SW480 (cell line): ENCODE data around the gene PSPC1.
A peak's percentile ranks its signal among the peaks of the same experiment; 100 is the strongest.
"Not testable (repeated sequence)": the region's sequence is repeated elsewhere in the genome, so short reads cannot be mapped to it uniquely, and the experiment has no call there.

Experiments
- DNase-seq: peaks from one replicate; pipeline ENCODE4 v3.0.0-alpha.2; 2016; ENCODE audit warnings: low spot score

PSPC1 gene

GRCh38 chr13:19782727-19783682 is at the start of gene PSPC1:
Gene PSPC1, minus strand, starts transcription at chr13:19782945. Its CDS starts 188 bp downstream, at chr13:19782757.
- DNase-seq, result peak; percentile 97

GRCh38 chr13:19822673-19823072 is 39.9 kb upstream of the PSPC1 start:
- DNase-seq, result no peak

- DNase-seq, result no peak
Measured at GRCh38 chr13:19818223-19818842, 35.6 kb upstream of the PSPC1 start.

DNA sequence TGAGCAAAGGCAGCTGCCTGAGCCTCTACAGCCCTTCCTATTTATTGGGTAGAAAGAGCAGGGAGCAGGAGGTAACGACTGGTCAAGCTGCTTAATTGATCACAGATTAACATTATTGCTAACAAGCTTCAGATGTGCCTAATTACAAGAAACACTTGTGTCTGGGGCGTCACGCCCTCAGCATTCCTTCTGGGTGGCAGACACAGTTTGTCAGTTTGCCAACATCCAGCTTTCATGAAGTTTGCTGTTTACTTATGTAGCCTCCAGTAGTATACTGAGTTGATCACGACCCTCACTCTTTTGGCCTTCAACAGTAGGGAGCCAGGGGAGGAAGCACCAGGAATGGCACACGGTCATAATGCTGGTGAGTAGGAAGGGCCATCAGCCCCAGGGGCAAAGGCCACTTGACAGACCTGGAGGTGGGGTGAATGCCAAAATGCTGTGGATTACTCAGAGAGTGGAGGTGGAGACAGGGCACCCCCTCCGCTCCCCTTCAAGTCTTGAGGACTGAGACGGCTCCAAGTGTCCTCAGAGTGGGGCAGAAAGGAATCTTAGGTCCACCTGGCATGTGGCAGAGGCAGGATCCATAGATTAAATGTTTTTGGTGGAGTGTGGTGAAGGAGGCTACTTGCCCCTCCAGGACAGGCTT is 34.9 kb upstream of the PSPC1 start:
- DNase-seq, result no peak

- DNase-seq, result no peak
Measured at GRCh38 chr13:19817106-19817505, 34.4 kb upstream of the PSPC1 start.

DNA sequence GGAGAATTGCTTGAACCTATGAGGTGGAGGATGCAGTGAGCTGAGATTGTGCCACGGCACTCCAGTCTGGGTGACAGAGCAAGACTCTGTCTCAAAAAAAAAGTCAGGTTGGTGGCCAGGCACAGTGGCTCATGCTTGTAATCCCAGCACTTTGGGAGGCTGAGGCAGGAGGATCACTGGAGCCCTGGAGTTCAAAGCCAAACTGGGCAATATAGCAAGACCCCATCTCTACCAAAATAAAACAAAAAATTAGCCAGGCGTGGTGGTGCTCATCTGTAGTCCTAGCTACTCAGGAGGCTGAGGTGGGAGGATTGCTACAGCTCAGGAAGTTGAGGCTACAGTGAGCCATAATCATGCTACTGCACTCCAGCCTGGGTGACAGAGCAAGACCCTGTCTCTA is 33.1 kb upstream of the PSPC1 start:
- not testable (repeated sequence) for DNase-seq

- DNase-seq, result no peak
Measured at GRCh38 chr13:19810996-19811881, 28.5 kb upstream of the PSPC1 start.

GRCh38 chr13:19810151-19810550 is 27.4 kb upstream of the PSPC1 start:
- DNase-seq, result no peak

GRCh38 chr13:19805765-19806164 is 23.0 kb upstream of the PSPC1 start:
- DNase-seq, result no peak

DNA sequence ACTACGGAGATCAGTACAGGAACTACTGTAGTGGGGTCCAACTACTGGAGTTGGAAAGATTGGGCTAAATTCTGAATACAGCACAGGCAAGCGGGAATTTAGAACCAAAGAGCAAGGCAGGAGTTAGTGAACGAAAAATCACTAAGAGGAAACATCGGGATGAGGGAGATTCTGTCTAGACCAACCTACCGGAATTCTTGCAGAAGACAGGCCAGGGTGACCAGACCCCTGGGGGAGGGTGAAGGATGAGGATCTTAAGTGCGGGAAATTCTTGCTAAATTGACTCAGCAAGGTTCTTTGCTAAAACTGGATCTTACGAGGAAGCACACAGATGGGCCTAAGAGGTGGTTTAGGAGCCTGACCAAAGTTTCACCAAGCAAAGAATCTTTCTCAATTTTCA is 13.2 kb upstream of the PSPC1 start:
- no peak for DNase-seq

DNA sequence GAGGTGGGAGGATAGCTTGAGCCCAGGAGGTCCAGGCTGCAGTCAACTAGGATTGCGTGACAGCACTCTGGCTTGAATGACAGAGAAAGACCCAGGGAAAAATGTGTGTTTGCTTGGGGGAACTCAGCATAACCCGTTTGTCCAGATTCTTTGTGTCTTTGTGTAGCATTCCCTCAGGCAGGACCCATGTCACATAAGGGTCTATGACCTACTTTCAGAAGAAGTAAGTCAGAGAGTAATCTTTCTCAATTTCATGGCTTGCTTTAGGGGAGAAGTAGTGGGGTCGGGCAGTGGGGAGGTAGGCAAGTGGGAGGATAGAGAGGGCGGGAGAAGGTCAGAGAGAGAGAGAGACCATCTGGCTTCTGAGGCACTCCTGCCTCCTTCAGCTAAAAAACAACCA is 11.9 kb upstream of the PSPC1 start:
- no peak for DNase-seq

- no peak for DNase-seq
Measured at GRCh38 chr13:19791953-19792537, 9.3 kb upstream of the PSPC1 start.

- peak; percentile 51 for DNase-seq
Measured at GRCh38 chr13:19782049-19782726, 557 bp downstream of the PSPC1 start.

DNA sequence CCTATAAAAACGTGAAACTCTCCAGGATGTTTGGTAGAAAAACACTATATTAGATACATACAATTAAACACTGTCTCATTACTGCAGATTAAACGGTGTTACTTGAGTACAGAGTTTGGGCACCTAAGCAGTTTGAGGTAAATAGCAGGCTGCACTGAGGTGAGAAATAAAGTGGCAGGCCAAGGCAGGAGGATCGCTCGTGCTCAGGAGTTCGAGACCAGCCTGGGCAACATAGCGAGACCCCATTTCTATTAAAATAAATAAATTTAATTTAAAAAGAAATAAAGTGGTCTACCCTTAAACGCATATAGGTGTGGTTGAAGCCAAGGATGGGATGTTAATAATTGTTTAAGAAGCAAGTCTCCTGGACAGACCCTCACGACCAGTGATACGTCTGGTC is 1.2 kb downstream of the PSPC1 start:
- no peak for DNase-seq

DNA sequence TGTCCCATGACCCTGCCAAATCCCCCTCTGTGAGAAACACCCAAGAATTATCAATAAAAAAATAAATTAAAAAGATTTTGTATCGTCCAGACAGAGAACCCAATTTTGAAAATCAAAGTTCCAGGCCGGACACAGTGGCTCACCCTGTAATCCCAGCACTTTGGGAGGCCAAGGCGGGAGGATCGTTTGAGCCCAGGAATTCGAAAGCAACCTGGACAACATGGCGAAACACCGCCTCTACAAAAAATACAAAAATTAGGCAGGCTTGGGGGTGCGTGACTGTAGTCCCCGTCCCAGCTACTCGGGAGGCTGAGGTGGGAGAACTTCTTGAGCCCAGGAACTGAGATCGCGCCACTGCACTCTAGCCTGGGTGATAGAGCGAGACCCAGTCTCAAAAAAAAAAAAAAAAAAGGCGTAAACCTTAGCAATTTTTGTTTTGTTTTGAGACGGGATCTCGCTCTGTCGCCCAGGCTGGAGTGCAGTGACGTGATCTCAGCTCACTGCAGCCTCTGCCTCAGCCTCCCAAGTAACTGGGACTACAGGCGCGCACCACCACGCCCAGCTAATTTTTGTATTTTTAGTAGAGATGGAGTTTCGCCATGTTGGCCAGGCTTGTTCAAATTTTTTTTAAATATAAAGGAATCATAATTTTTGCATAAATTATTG is 1.9 kb downstream of the PSPC1 start:
- DNase-seq, result not testable (repeated sequence)

DNA sequence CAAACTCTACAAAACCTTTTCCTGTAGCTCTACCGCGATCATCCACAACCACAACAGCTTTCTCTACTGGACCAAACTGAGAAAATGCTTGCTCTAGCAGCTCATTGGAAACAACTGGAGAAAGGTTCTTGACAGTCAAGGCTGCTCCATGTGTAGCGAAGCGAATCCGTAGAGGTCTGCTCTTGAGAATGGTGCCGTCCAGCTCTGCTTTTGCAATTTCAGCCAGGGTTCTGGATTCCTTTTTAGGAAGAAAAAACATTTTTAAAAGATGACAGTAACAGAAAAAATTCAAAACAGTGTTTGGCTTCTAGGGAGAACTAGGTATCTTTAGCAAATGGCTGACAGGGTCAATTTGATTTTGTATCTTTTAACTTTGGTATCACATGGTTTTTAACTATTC is 10.4 kb downstream of the PSPC1 start:
- no peak for DNase-seq

DNA sequence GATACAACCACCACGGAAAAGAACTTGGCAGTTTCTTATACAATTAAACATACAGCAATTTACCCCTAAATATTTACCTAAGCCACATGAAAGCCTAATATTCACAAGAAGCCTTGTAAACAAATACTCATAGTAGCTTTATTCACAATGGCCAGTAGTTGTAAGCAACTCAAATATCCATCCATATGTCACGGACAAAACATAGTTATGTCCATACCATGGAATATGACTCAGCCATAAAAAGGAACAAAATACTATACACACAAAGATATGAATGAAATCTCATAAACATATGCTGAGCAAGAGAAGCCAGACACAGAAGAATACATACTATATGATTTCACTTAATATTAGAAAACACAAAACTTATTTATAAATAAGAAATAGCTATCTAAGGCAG is 12.9 kb downstream of the PSPC1 start:
- peak; percentile 34 for DNase-seq

DNA sequence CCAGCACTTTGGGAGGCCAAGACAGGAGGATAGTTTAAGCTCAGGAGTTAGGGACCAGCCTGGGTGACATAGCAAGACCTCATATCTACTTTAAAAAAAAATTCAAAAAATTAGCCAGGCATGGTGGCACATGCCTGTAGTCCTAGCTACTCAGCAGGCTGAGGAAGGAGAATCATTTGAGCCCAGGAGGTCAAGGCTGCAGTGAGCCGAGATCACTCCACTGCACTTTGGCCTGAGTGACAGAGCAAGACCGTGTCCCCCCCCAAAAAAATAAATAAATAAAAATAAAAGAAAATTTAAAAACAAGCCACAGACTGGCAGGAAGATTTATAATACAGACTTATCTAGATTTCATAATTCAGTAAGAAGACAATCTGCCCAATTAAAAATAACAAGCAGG is 14.8 kb downstream of the PSPC1 start:
- DNase-seq, result no peak

DNA sequence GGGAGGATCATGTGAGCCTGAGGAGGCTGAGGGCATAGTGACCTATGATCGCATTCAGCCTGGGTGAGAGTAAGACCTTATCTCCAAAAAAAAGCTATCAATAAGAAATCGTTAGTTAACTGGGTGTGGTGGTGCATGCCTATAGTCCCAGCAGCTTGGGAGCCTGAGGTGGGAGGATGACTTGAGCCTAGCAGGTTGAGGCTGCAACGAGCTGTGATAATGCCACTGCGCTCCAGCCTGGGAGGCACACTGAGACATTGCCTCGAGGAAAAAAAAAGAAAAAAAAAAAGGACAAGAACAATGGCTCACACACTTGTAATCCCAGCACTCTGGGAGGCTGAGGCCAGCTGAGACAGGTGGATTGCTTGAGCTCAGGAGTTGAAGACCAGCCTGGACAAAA is 16.2 kb downstream of the PSPC1 start:
- no peak for DNase-seq

DNA sequence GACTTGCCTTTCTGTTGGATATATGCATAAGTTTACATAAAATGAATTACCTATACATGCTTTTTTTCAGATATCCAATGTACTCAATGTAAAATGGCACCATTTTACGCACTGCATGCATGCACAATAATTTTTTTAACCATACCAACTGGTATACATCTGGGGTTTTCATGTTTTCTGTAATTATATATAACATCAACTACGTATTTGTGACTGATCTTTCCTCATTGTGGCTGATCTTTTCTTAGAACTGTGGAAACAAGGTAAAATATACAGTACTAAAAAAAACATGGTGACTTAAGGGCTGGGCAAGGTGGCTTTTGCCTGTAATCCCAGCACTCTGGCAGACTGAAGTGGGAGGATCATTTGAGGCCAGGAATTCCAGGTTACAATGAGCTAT is 18.5 kb downstream of the PSPC1 start:
- no peak for DNase-seq
